A549 (cell line): ENCODE results near the gene CCDC142.

Experiments used
- CHD2 ChIP-seq: fragments of 150-350 bp; IDR thresholded peaks from 2 replicates; pipeline ENCODE4 v1.6.1; 2014; ENCODE audit warnings: low read length; ENCODE audit not compliant: partially characterized antibody
- EP300 ChIP-seq, 2 experiments: fragments of >200 bp; sonication (Bioruptor Twin); formaldehyde crosslinking; IDR thresholded peaks; 2 replicates in 1 of 2; 3 replicates in 1 of 2; pipeline ENCODE4 v1.6.1; 2016 to 2017
- KDM1A ChIP-seq: fragments of 200-600 bp; sonication (generic); IDR thresholded peaks from 2 replicates; pipeline ENCODE4 v1.6.1; 2016; ENCODE audit warnings: low read depth, mild to moderate bottlenecking
- NFE2L2 ChIP-seq: fragments of 150-350 bp; conservative IDR thresholded peaks from 2 replicates; pipeline ENCODE4 v1.6.1; 2014; ENCODE audit warnings: low read length
- NR3C1 ChIP-seq: fragments of >200 bp; sonication (Bioruptor Twin); formaldehyde crosslinking; IDR thresholded peaks from 3 replicates; pipeline ENCODE4 v1.6.1; 2017
- RNF2 ChIP-seq: fragments of 200-600 bp; sonication (generic); IDR thresholded peaks from 2 replicates; pipeline ENCODE4 v1.6.1; 2016; ENCODE audit warnings: low read depth, mild to moderate bottlenecking, antibody characterized with exemption, moderate library complexity, borderline replicate concordance
- ZC3H11A ChIP-seq: fragments of 450-650 bp; IDR thresholded peaks from 2 replicates; pipeline ENCODE4 v1.6.1; 2014; ENCODE audit warnings: antibody characterized with exemption, mild to moderate bottlenecking
- TF ChIP-seq, protein P1 (sequence below): fragments of >200 bp; sonication (Bioruptor Twin); formaldehyde crosslinking; IDR thresholded peaks from 3 replicates; pipeline ENCODE4 v1.5.1; 2016
- TF ChIP-seq, protein P2 (sequence below): IDR thresholded peaks from 2 replicates; pipeline ENCODE4 v1.6.1; 2012
- TF ChIP-seq, protein P3 (sequence below): IDR thresholded peaks from 2 replicates; pipeline ENCODE4 v1.6.1; 2012

DNA sequence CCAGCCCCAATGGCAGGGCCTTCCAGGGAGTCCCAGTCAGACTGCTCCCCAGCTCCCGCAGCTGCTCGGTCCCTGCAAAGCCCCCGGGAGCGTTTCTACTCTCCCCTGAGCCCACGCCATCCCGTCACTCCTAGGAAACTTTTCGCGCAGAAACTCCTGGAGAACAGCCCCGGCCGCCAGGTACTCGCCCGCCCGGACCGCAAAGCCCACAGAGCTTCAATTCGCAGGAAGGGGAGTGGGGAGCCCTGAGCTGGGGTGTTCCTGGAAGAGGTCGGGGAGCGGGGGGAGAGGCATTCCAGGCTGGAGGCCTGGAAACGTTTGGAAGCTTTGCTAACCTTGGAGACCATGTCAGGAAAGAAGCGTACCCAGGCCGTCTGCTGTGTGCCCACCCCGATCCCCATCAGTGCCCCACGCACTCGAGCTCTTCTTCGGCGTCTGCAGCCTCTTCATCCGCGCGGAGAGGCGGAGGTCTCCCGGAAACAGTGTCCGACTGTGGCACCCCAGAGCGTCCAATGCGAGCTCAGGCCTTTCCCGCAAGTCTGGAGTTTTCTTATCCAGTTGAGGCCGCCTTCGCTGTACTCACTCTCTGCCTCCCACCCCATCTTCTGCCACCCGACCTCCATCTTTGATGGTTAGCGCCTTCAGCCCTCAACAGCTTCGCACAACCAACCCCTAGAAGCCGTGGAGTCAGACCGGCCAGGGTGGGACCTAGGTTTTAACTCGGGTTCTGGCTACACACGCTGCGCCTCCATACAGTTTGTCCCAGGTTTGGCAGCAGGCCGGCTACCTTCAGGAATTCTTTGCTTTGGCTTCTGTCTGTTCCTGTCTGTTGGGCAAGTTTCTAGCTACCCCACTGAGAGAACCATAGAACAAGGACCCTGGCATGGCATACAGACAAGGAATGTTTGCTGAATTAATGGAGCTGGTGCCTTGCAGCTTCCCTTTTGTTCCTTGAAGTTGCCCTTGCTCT lies 21.0 kb upstream of the CCDC142 start:
- TF ChIP-seq RNF2: no peak
- TF ChIP-seq, protein P1, sequence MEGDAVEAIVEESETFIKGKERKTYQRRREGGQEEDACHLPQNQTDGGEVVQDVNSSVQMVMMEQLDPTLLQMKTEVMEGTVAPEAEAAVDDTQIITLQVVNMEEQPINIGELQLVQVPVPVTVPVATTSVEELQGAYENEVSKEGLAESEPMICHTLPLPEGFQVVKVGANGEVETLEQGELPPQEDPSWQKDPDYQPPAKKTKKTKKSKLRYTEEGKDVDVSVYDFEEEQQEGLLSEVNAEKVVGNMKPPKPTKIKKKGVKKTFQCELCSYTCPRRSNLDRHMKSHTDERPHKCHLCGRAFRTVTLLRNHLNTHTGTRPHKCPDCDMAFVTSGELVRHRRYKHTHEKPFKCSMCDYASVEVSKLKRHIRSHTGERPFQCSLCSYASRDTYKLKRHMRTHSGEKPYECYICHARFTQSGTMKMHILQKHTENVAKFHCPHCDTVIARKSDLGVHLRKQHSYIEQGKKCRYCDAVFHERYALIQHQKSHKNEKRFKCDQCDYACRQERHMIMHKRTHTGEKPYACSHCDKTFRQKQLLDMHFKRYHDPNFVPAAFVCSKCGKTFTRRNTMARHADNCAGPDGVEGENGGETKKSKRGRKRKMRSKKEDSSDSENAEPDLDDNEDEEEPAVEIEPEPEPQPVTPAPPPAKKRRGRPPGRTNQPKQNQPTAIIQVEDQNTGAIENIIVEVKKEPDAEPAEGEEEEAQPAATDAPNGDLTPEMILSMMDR: no peak
- no peak for TF ChIP-seq CHD2
- TF ChIP-seq EP300 (IDR thresholded peaks at IDR 0.05): no peak
- TF ChIP-seq, protein P2, sequence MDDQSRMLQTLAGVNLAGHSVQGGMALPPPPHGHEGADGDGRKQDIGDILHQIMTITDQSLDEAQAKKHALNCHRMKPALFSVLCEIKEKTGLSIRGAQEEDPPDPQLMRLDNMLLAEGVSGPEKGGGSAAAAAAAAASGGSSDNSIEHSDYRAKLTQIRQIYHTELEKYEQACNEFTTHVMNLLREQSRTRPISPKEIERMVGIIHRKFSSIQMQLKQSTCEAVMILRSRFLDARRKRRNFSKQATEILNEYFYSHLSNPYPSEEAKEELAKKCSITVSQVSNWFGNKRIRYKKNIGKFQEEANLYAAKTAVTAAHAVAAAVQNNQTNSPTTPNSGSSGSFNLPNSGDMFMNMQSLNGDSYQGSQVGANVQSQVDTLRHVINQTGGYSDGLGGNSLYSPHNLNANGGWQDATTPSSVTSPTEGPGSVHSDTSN: no peak
- TF ChIP-seq ZC3H11A: no peak
- TF ChIP-seq NR3C1: no peak
- TF ChIP-seq NFE2L2: no peak
- TF ChIP-seq, protein P3, sequence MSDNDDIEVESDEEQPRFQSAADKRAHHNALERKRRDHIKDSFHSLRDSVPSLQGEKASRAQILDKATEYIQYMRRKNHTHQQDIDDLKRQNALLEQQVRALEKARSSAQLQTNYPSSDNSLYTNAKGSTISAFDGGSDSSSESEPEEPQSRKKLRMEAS: no peak
- TF ChIP-seq KDM1A: no peak
